ENCODE measurements around the gene VIPR2.

The VIPR2 gene

GRCh38 chr7:159042103-159042502 lies 102.6 kb downstream of the VIPR2 start:
- H3K27ac ChIP-seq (ENCODE audit: low read length): no peak overlapping the region
- no peak overlapping the region for H3K9ac ChIP-seq (ENCODE audit: low read length)
- H3F3A ChIP-seq (ENCODE audit: insufficient read depth, low read length): peaks cover 4% of the 10 kb centered on the region; the same call in 1 of the 2 replicates
- H3K27me3 ChIP-seq (replicated peaks; ENCODE audit: insufficient read depth, low read length): no peaks in the 10 kb centered on the region
- H3K36me3 ChIP-seq (replicated peaks; ENCODE audit: insufficient read depth, low read length): no peaks in the 10 kb centered on the region
- H3K4me2 ChIP-seq (ENCODE audit: low read depth, low read length): no peak overlapping the region
- no peak overlapping the region for H3K4me3 ChIP-seq (ENCODE audit: low read length)
- H2AFZ ChIP-seq (ENCODE audit: low read length): no peak overlapping the region
- peaks cover 17% of the 10 kb centered on the region for H3K4me1 ChIP-seq (ENCODE audit: low read length)
- H3K9me3 ChIP-seq (replicated peaks; ENCODE audit: insufficient read depth, low read length): no peaks in the 10 kb centered on the region
- TF ChIP-seq EZH2phosphoT487 (IDR thresholded peaks at IDR 0.05; ENCODE audit: low read length) (no peak), EZH2 (optimal IDR thresholded peaks at IDR 0.05; ENCODE audit: low read depth, low read length) (no peak)
- TF ChIP-seq, protein P1, sequence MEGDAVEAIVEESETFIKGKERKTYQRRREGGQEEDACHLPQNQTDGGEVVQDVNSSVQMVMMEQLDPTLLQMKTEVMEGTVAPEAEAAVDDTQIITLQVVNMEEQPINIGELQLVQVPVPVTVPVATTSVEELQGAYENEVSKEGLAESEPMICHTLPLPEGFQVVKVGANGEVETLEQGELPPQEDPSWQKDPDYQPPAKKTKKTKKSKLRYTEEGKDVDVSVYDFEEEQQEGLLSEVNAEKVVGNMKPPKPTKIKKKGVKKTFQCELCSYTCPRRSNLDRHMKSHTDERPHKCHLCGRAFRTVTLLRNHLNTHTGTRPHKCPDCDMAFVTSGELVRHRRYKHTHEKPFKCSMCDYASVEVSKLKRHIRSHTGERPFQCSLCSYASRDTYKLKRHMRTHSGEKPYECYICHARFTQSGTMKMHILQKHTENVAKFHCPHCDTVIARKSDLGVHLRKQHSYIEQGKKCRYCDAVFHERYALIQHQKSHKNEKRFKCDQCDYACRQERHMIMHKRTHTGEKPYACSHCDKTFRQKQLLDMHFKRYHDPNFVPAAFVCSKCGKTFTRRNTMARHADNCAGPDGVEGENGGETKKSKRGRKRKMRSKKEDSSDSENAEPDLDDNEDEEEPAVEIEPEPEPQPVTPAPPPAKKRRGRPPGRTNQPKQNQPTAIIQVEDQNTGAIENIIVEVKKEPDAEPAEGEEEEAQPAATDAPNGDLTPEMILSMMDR (IDR thresholded peaks at IDR 0.05; ENCODE audit: low read length): no peak
- H4K20me1 ChIP-seq (ENCODE audit: insufficient read depth, low read length): no peaks in the 10 kb centered on the region
- no peaks in the 10 kb centered on the region for H3K79me2 ChIP-seq (ENCODE audit: low read length)
- no peak for DNase-seq
- H3K9me2 ChIP-seq (replicated peaks; ENCODE audit: insufficient read depth, low read length): no peaks in the 10 kb centered on the region

DNA sequence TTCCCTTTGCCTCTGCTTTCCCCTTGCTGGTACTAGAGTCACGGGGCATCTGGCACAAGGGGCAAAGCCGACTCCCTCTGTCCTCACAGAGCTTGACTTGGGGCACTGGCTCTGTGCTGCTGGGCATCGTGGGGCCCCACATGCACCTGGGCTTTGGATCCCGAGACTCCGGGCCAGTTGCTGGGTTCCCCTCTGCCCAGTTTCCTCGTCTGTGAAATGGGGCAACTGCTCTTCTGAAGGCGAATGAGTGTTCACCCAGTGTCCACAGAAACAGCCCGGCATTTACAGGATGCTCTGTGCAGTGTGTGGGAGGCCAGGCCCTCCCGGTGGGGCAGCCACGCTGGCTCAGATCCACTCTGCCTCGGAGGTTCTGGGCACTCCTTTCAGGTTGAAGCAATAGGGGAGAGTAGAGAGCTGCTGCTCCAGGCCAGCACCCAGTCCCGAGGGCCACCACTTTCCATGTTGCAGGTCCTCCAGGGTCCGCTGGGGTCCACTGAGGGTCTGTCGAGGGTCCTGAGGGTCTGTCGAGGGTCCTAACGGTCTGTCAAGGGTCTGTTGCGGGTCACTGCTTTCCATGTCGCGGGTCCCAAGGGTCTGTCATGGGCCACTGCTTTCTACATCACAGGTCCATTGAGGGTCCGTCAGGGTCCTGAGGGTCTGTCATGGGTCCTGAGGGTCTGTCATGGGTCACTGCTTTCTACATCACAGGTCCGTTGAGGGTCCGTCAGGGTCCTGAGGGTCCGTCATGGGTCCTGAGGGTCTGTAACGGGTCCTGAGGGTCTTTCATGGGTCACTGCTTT lies 103.6 kb downstream of the VIPR2 start:
- Histone ChIP-seq H3K9ac (ENCODE audit: low read length) (no peak overlapping the region), H3K9me3 (replicated peaks; ENCODE audit: insufficient read depth, low read length) (no peaks in the 10 kb centered on the region), H3K9me2 (replicated peaks; ENCODE audit: insufficient read depth, low read length) (no peaks in the 10 kb centered on the region), H3K27me3 (replicated peaks; ENCODE audit: insufficient read depth, low read length) (no peaks in the 10 kb centered on the region), H3K79me2 (ENCODE audit: low read length) (no peaks in the 10 kb centered on the region), H3K36me3 (replicated peaks; ENCODE audit: insufficient read depth, low read length) (no peaks in the 10 kb centered on the region), H3K4me2 (ENCODE audit: low read depth, low read length) (no peak overlapping the region), H3K4me3 (ENCODE audit: low read length) (no peak overlapping the region), H2AFZ (ENCODE audit: low read length) (no peak overlapping the region), H3F3A (ENCODE audit: insufficient read depth, low read length) (peaks cover 4% of the 10 kb centered on the region; the same call in 1 of the 2 replicates), H3K27ac (ENCODE audit: low read length) (no peak overlapping the region), H4K20me1 (ENCODE audit: insufficient read depth, low read length) (no peaks in the 10 kb centered on the region), H3K4me1 (ENCODE audit: low read length) (peaks cover 17% of the 10 kb centered on the region)
- TF ChIP-seq EZH2phosphoT487 (IDR thresholded peaks at IDR 0.05; ENCODE audit: low read length): no peak
- TF ChIP-seq, protein P1 (IDR thresholded peaks at IDR 0.05; ENCODE audit: low read length): no peak
- no peak for TF ChIP-seq EZH2 (optimal IDR thresholded peaks at IDR 0.05; ENCODE audit: low read depth, low read length)
- DNase-seq: no peak

GRCh38 chr7:159040146-159040545 lies 104.5 kb downstream of the VIPR2 start:
- no peaks in the 10 kb centered on the region for H3K79me2 ChIP-seq (ENCODE audit: low read length)
- H2AFZ ChIP-seq (ENCODE audit: low read length): no peak overlapping the region
- H3K9me2 ChIP-seq (replicated peaks; ENCODE audit: insufficient read depth, low read length): no peaks in the 10 kb centered on the region
- no peak overlapping the region for H3K27ac ChIP-seq (ENCODE audit: low read length)
- H3K27me3 ChIP-seq (replicated peaks; ENCODE audit: insufficient read depth, low read length): no peaks in the 10 kb centered on the region
- H3K36me3 ChIP-seq (replicated peaks; ENCODE audit: insufficient read depth, low read length): no peaks in the 10 kb centered on the region
- TF ChIP-seq EZH2 (optimal IDR thresholded peaks at IDR 0.05; ENCODE audit: low read depth, low read length) (no peak), EZH2phosphoT487 (IDR thresholded peaks at IDR 0.05; ENCODE audit: low read length) (no peak)
- TF ChIP-seq, protein P1 (IDR thresholded peaks at IDR 0.05; ENCODE audit: low read length): no peak
- H4K20me1 ChIP-seq (ENCODE audit: insufficient read depth, low read length): no peaks in the 10 kb centered on the region
- no peaks in the 10 kb centered on the region for H3K9me3 ChIP-seq (replicated peaks; ENCODE audit: insufficient read depth, low read length)
- H3K4me3 ChIP-seq (ENCODE audit: low read length): no peak overlapping the region
- peaks cover 4% of the 10 kb centered on the region; the same call in 1 of the 2 replicates for H3F3A ChIP-seq (ENCODE audit: insufficient read depth, low read length)
- H3K4me1 ChIP-seq (ENCODE audit: low read length): peaks cover 17% of the 10 kb centered on the region
- no peak for DNase-seq
- no peak overlapping the region for H3K4me2 ChIP-seq (ENCODE audit: low read depth, low read length)
- H3K9ac ChIP-seq (ENCODE audit: low read length): no peak overlapping the region

Data from MM.1S (cell line).